ENCODE measurements around the gene PPIL6. TPM values are rescaled to one million over a fixed set of nuclear protein-coding genes. Genes with fewer than 3 reads are reported as not detected.
A peak's percentile ranks its signal among the peaks of the same experiment; 100 is the strongest.

The PPIL6 gene
- polyA plus RNA-seq, 3 donors: 0.09 to 0.28 (median 0.14) TPM

GRCh38 chr6:109460161-109460829, 19.9 kb upstream of the PPIL6 start:
- no CpG with 5 or more reads among the region's 3 CpGs for WGBS (ENCODE audit: insufficient coverage)

More at GRCh38 chr6:109460161-109460829, 19.9 kb upstream of the PPIL6 start:
- no peak overlapping the region for H3K4me2 ChIP-seq (replicated peaks; ENCODE audit: extremely low read depth, low read length, poor library complexity, severe bottlenecking)
- H3K4me3 ChIP-seq (replicated peaks in 1 of 3; ENCODE audit: low read depth in 2 of 3, low read length in 3 of 3): no peak overlapping the region
- TF ChIP-seq CTCF (IDR thresholded peaks at IDR 0.05): no peak
- Mint-ChIP-seq H3K9me3 (peaks cover 0 to 5% (median 0%) of the 10 kb centered on the region in 7 donors), H3K27me3 (ENCODE audit: low read depth in 3 of 3) (no peaks in the 10 kb centered on the region), H3K4me3 (no peak overlapping the region), H3K4me1 (peaks cover 34% of the 10 kb centered on the region), H3K27ac (peak overlapping the region in 5 of 7 donors; percentile 14 to 58 (median 34)), H3K36me3 (peaks cover 30 to 34% of the 10 kb centered on the region in 2 donors)
- intact Hi-C loops (cut with micrococcal nuclease): no loop called here
- peaks cover 7% of the 10 kb centered on the region for H3K79me2 ChIP-seq (ENCODE audit: insufficient read depth, low read length)
- no peak for DNase-seq
- peaks cover 0 to 2% of the 10 kb centered on the region in 2 donors for H3K9me3 ChIP-seq (replicated peaks in 1 of 2; ENCODE audit: control insufficient read depth in 1 of 2, insufficient read depth in 1 of 2, low read length in 2 of 2)
- no peaks in the 10 kb centered on the region for H3K27me3 ChIP-seq (ENCODE audit: control insufficient read depth in 2 of 2, insufficient read depth in 2 of 2, low read length in 2 of 2)
- no peak overlapping the region for H3K9ac ChIP-seq (ENCODE audit: insufficient read depth, low read length, poor library complexity, severe bottlenecking)
- H2AFZ ChIP-seq (ENCODE audit: insufficient read depth, low read depth, low read length, poor library complexity, severe bottlenecking): no peak overlapping the region
- H3K27ac ChIP-seq (ENCODE audit: low read depth in 1 of 2, low read length in 2 of 2): no peak overlapping the region
- H3K36me3 ChIP-seq (replicated peaks in 1 of 2; ENCODE audit: control insufficient read depth in 1 of 2, insufficient read depth in 2 of 2, low read length in 2 of 2): peaks cover 29 to 44% of the 10 kb centered on the region in 2 donors
- H3K4me1 ChIP-seq (ENCODE audit: control insufficient read depth in 1 of 2, insufficient read depth in 2 of 2, low read length in 2 of 2): peaks cover 33 to 36% of the 10 kb centered on the region in 2 donors
- peaks cover under 1% of the 10 kb centered on the region for H4K20me1 ChIP-seq (ENCODE audit: insufficient read depth, low read length)
